Natural killer cell (primary cell): ENCODE measurements around the gene IPPK. TPM values are rescaled to one million over a fixed set of nuclear protein-coding genes. Genes with fewer than 3 reads are reported as not detected.
"Not testable (repeated sequence)": the region's sequence is repeated elsewhere in the genome, so short reads cannot be mapped to it uniquely, and the experiment has no call there.

Source experiments
- ATAC-seq, 3 donors: fragments of 150-1000 bp in 2 of 3; fragments of 200-7000 bp in 1 of 3; cut with Tn5 transposase; 1 replicate in 1 of 3; 2 replicates in 2 of 3; pipeline ENCODE4 v1.10.0; 2021; ENCODE audit warnings: mild to moderate bottlenecking in 2 of 3, moderate library complexity in 2 of 3
- DNase-seq, 2 donors: peaks; one replicate each; pipeline versions ENCODE4 v3.0.0 to v3.0.0-alpha.2; 2013 to 2021; ENCODE audit warnings: mixed read lengths in 1 of 2
- H3K27ac ChIP-seq: one replicate; pipeline ENCODE4 v1.5.1; 2013; ENCODE audit warnings: mild to moderate bottlenecking, low read length
- H3K27me3 ChIP-seq: one replicate; pipeline ENCODE4 v1.6.1; 2013; ENCODE audit warnings: low read length; ENCODE audit not compliant: control insufficient read depth, insufficient read depth
- H3K36me3 ChIP-seq: one replicate; pipeline ENCODE4 v1.6.1; 2013; ENCODE audit warnings: low read length; ENCODE audit not compliant: control insufficient read depth, insufficient read depth
- H3K4me1 ChIP-seq: one replicate; pipeline ENCODE4 v1.6.1; 2013; ENCODE audit warnings: low read length; ENCODE audit not compliant: control insufficient read depth, insufficient read depth
- H3K4me3 ChIP-seq: one replicate; pipeline ENCODE4 v1.5.1; 2013; ENCODE audit warnings: low read length
- H3K9me3 ChIP-seq: one replicate; pipeline ENCODE4 v1.6.1; 2013; ENCODE audit warnings: low read length; ENCODE audit not compliant: control insufficient read depth, insufficient read depth
- H3K27ac Mint-ChIP-seq, 2 donors: one replicate each; pipeline ENCODE4 v1.8.0; 2022; ENCODE audit warnings: mild to moderate bottlenecking in 2 of 2, mixed read lengths in 2 of 2, moderate library complexity in 1 of 2
- H3K27me3 Mint-ChIP-seq, 2 donors: one replicate each; pipeline ENCODE4 v1.8.0; 2022; ENCODE audit warnings: low read depth in 2 of 2, mixed read lengths in 2 of 2
- H3K36me3 Mint-ChIP-seq: one replicate; pipeline ENCODE4 v1.8.0; 2022; ENCODE audit warnings: mixed read lengths
- H3K4me1 Mint-ChIP-seq, 2 donors: one replicate each; pipeline ENCODE4 v1.8.0; 2022; ENCODE audit warnings: mixed read lengths in 2 of 2
- H3K4me3 Mint-ChIP-seq: one replicate; pipeline ENCODE4 v1.8.0; 2022; ENCODE audit warnings: mild to moderate bottlenecking, moderate library complexity, mixed read lengths
- H3K9me3 Mint-ChIP-seq, 2 donors: one replicate each; pipeline ENCODE4 v1.8.0; 2022; ENCODE audit warnings: mixed read lengths in 2 of 2
- WGBS: methylation state at CpG from one replicate; pipeline ENCODE4 v1.1.7; 2013; ENCODE audit warnings: missing lambda C conversion rate; ENCODE audit not compliant: insufficient coverage; 5-methylcytosine and 5-hydroxymethylcytosine counted together
- intact Hi-C: fragments of 100-400 bp; cut with micrococcal nuclease; formaldehyde crosslinking; loops from one replicate; pipeline ENCODE4 v1.14.2; 2022
- total RNA-seq, 4 donors: library from RNA; stranded (reverse); fragments of 120-200 nt in 1 of 4; gene quantifications; one replicate each; pipeline versions ENCODE4 v1.2.3 to v1.2.4, GENCODE V29; 2013 to 2022
- TF ChIP-seq, protein P1 (sequence below): fragments of 200-600 bp; IDR thresholded peaks from one replicate; pipeline ENCODE4 v1.8.0; 2022; ENCODE audit warnings: antibody characterized with exemption

IPPK gene
- total RNA-seq, 3 donors from 2014 or later (not counting 1 experiment from before 2014, with no cell fraction given): 4.9 to 9.2 (median 6.7) TPM

DNA sequence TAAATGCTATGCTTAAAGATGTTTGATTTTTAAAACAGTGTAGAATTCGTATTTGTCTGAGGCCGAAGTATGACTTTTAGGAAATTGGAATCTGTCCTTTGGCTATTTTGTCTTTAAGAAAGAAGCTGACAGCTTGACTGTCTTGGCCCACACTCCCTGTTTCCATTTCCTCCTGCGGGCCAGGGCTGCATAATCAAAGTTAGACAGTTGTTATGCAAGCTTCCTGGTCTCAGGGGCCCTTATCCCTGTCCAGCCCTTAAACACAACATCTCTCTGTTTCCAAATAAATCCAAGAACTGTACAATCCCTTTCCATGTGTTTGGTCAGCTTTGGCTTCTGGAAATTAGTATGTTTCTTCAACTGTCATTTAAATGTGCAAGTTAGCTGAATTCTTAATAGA lies 79.6 kb downstream of the IPPK start:
- Histone ChIP-seq H3K27ac (no peak overlapping the region), H3K9me3 (no peaks in the 10 kb centered on the region), H3K36me3 (no peaks in the 10 kb centered on the region), H3K4me1 (no peaks in the 10 kb centered on the region), H3K4me3 (no peak overlapping the region), H3K27me3 (no peaks in the 10 kb centered on the region)
- H3K9me3 Mint-ChIP-seq: no peaks in the 10 kb centered on the region
- H3K4me1 Mint-ChIP-seq: no peaks in the 10 kb centered on the region
- no peak for ATAC-seq
- intact Hi-C loops: no loop called here
- WGBS: 26% methylated on average over 3 of the region's 3 CpGs
- no peaks in the 10 kb centered on the region for H3K27me3 Mint-ChIP-seq
- no peak overlapping the region for H3K27ac Mint-ChIP-seq
- H3K36me3 Mint-ChIP-seq: no peaks in the 10 kb centered on the region
- TF ChIP-seq, protein P1, sequence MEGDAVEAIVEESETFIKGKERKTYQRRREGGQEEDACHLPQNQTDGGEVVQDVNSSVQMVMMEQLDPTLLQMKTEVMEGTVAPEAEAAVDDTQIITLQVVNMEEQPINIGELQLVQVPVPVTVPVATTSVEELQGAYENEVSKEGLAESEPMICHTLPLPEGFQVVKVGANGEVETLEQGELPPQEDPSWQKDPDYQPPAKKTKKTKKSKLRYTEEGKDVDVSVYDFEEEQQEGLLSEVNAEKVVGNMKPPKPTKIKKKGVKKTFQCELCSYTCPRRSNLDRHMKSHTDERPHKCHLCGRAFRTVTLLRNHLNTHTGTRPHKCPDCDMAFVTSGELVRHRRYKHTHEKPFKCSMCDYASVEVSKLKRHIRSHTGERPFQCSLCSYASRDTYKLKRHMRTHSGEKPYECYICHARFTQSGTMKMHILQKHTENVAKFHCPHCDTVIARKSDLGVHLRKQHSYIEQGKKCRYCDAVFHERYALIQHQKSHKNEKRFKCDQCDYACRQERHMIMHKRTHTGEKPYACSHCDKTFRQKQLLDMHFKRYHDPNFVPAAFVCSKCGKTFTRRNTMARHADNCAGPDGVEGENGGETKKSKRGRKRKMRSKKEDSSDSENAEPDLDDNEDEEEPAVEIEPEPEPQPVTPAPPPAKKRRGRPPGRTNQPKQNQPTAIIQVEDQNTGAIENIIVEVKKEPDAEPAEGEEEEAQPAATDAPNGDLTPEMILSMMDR: no peak
- no peak for DNase-seq
- no peak overlapping the region for H3K4me3 Mint-ChIP-seq

DNA sequence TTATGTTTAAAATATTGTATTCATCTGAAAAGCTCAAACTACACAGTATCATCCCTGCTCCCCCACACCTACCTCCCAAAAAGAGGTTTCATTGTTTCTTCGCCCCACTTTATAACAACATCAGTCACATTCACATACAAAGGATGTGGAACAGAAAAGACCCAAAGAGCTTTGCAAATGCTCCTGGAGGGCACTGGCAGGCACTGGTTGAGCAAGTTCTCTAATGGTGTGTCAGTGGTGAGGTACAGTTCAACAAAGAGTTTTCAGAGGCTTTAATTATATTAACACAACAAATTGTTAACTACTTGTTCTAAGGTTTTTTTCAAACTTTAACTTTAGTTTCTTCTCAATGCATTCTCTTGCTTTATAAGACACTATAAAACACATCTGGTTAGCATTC lies 80.0 kb downstream of the IPPK start:
- H3K27ac Mint-ChIP-seq: no peak overlapping the region
- no peaks in the 10 kb centered on the region for H3K36me3 Mint-ChIP-seq
- no peaks in the 10 kb centered on the region for H3K9me3 Mint-ChIP-seq
- no peak overlapping the region for H3K4me3 ChIP-seq
- H3K9me3 ChIP-seq: no peaks in the 10 kb centered on the region
- WGBS: 90% methylated on average over 1 of the region's 1 CpG
- no peaks in the 10 kb centered on the region for H3K27me3 ChIP-seq
- no peaks in the 10 kb centered on the region for H3K27me3 Mint-ChIP-seq
- H3K4me1 Mint-ChIP-seq: no peaks in the 10 kb centered on the region
- no peaks in the 10 kb centered on the region for H3K4me1 ChIP-seq
- no peak for ATAC-seq
- intact Hi-C loops: no loop called here
- H3K4me3 Mint-ChIP-seq: no peak overlapping the region
- TF ChIP-seq, protein P1: no peak
- no peak overlapping the region for H3K27ac ChIP-seq
- H3K36me3 ChIP-seq: no peaks in the 10 kb centered on the region
- DNase-seq: no peak

DNA sequence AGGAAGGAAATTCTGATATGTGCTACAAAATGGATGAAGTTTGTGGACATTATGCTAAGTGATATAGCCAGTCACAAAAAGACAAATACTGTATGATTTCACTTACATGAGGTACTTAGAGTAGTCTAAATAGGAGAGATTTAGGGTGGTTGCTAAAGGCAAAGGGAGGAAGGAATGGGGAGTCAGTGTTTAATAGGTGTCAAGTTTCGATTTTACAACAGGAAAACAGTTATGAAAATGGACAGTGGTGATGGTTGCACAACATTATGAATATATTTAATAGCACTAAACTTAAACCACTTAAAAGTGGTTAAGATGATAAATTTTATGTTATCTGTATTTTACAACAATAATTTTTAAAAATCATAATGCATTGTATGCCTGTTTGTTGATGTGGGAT lies 93.8 kb downstream of the IPPK start:
- H3K4me3 ChIP-seq: no peak overlapping the region
- H3K4me1 Mint-ChIP-seq: no peaks in the 10 kb centered on the region

DNA sequence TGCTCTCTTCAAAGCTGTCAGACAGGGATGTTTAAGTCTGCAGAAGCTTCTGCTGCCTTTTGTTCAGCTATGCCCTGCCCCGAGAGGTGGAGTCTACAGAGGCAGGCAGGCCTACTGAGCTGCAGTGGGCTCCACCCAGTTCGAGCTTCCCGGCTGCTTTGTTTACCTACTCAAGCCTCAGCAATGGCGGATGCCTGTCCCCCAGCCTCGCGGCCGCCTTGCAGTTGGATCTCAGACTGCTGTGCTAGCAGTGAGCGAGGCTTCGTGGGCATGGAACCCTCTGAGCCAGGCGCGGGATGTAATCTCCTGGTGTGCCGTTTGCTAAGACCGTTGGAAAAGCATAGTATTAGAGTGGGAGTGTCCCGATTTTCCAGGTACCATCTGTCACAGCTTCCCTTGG lies 96.3 kb downstream of the IPPK start:
- H3K27ac Mint-ChIP-seq, H3K4me3 ChIP-seq, ATAC-seq, H3K27me3 ChIP-seq, H3K4me1 Mint-ChIP-seq, H3K36me3 Mint-ChIP-seq, H3K4me1 ChIP-seq, H3K27me3 Mint-ChIP-seq, H3K9me3 Mint-ChIP-seq, H3K27ac ChIP-seq, DNase-seq, intact Hi-C loops, H3K9me3 ChIP-seq, H3K36me3 ChIP-seq, H3K4me3 Mint-ChIP-seq: not testable (repeated sequence)
- 97% methylated on average over 14 of the region's 14 CpGs for WGBS

More for the DNA sequence above, 93.8 kb downstream of the IPPK start:
- H3K4me3 Mint-ChIP-seq: no peak overlapping the region
- no peaks in the 10 kb centered on the region for H3K27me3 Mint-ChIP-seq
- Histone ChIP-seq H3K36me3 (no peaks in the 10 kb centered on the region), H3K27ac (no peak overlapping the region), H3K9me3 (no peaks in the 10 kb centered on the region), H3K4me1 (no peaks in the 10 kb centered on the region), H3K27me3 (no peaks in the 10 kb centered on the region)
- TF ChIP-seq, protein P1: no peak
- intact Hi-C loops: no loop called here
- peaks cover 2 to 3% of the 10 kb centered on the region in 2 donors for H3K9me3 Mint-ChIP-seq
- no peak overlapping the region for H3K27ac Mint-ChIP-seq
- no peaks in the 10 kb centered on the region for H3K36me3 Mint-ChIP-seq
- no peak for DNase-seq
- WGBS: 89% methylated on average over 1 of the region's 1 CpG
- no peak for ATAC-seq

DNA sequence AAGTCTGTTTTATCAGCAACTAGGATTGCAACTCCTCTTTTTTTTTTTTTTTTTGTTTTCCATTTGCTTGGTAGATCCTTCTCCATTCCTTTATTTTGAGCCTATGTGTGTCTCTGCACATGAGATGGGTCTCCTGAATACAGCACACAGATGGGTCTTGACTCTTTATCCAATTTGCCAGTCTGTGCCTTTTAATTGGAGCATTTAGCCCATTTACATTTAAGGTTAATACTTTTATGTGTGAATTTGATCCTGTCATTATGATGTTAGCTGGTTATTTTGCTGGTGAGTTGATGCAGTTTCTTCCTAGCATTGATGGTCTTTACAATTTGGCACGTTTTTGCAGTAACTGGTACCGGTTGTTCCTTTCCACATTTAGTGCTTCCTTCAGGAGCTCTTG lies 98.1 kb downstream of the IPPK start:
- H3K4me1 ChIP-seq, H3K9me3 Mint-ChIP-seq, H3K4me3 Mint-ChIP-seq, ATAC-seq, H3K36me3 ChIP-seq, H3K27ac ChIP-seq, H3K9me3 ChIP-seq, H3K27ac Mint-ChIP-seq, H3K4me3 ChIP-seq, H3K4me1 Mint-ChIP-seq, H3K36me3 Mint-ChIP-seq, DNase-seq, H3K27me3 Mint-ChIP-seq, intact Hi-C loops, H3K27me3 ChIP-seq: not testable (repeated sequence)
- 100% methylated on average over 2 of the region's 2 CpGs for WGBS
